Glomerular visceral epithelial cell (primary cell): ENCODE data around the gene NPM1.
A peak's percentile ranks its signal among the peaks of the same experiment; 100 is the strongest.
"Not testable (repeated sequence)": the region's sequence is repeated elsewhere in the genome, so short reads cannot be mapped to it uniquely, and the experiment has no call there.

Experiments
- DNase-seq: peaks from one replicate; pipeline ENCODE4 v3.0.0-alpha.2; 2016; ENCODE audit errors: extremely low spot score

Gene NPM1, protein sequence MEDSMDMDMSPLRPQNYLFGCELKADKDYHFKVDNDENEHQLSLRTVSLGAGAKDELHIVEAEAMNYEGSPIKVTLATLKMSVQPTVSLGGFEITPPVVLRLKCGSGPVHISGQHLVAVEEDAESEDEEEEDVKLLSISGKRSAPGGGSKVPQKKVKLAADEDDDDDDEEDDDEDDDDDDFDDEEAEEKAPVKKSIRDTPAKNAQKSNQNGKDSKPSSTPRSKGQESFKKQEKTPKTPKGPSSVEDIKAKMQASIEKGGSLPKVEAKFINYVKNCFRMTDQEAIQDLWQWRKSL

GRCh38 chr5:171387345-171387969, at the start of gene NPM1:
Gene NPM1 (plus strand): TSS chr5:171387849. CDS start chr5:171387949, 100 bp downstream.
- DNase-seq: peak; percentile 100

- DNase-seq: no peak
Measured at GRCh38 chr5:171340042-171340441, 47.6 kb upstream of the NPM1 start.

DNA sequence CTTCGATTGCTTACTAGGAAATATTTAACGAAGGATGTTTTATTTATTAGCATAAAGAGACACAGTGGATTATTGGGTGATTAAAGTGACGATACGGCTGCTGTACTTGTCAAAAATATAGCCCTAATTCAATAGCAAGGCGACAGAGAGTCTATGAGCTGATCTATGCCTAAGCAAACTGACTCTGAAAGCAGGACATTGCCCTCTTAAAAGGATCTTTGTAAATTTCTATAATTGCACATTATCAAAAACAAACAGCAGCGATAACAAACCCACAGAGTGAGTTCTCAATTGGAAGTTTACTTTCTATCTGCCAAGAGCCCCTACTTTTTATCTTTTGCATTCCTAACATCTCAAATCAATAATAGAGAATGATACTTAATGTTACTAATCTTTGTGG, 47.2 kb upstream of the NPM1 start:
- no peak for DNase-seq

DNA sequence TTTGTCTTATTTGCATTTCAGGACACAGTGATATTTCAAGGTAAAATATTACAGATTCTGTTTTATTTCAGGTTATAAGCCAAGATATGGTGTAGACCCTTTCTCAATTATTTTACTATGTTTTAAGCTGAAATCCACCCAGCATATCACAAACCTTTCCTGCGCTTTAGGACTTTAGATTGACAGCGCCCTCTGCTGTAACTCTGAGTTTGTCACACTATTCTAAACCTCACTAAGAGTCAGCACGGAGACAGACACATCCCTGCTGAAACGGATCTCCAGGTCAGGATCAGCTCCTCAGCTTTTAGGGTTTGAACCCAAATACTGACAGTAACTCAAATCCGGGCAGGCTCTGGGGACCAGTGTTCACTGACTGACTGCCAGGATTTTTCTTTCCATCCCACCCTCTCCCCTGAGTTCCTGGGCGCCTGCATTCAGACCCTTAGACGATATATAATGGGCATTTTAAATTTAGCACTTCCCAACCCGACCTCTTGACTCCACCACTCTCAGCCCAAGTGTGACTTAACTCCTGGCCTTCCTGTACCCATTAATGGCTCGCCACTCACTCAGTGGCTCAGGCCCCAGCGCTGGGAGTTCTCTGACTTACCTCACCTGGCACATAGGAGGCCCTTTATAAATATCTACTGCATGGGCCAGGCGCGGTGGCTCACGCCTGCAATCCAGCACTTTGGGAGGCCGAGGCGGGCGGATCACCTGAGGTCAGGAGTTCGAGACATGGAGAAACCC, 45.1 kb upstream of the NPM1 start:
- peak; percentile 68 for DNase-seq

DNA sequence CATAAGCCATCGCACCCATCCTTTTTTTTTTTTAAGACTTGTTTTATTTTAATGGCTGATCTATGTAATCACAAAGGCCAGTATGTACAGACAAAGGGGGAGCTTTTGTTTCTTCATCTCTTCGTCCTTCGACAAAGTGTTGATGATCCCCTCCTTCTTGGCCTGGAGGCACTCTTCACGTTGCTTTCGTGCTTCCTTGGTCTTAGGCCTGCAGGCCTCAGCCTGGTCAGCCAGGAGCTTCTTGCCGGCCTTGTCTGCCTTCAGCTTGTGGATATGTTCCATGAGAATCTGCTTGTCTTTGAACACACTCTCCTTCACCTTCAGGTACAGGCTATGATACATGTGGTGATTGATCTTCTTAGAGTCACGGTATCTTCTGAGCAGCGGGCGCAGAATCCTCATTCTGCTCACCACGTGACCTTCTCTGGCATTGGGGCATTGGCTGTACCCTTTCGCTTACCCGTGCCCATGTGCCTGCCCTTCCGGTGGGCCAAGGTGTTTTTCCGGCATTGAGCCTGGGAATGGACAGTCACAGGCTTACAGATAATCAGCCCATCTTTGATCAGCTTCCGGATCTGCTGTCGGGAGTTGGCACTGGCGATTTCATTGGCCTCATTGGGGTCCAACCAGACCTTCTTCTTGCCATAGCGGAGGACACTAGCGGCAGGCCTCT, 42.6 kb upstream of the NPM1 start:
- no peak for DNase-seq

GRCh38 chr5:171351536-171352073, 36.0 kb upstream of the NPM1 start:
- DNase-seq: no peak

DNA sequence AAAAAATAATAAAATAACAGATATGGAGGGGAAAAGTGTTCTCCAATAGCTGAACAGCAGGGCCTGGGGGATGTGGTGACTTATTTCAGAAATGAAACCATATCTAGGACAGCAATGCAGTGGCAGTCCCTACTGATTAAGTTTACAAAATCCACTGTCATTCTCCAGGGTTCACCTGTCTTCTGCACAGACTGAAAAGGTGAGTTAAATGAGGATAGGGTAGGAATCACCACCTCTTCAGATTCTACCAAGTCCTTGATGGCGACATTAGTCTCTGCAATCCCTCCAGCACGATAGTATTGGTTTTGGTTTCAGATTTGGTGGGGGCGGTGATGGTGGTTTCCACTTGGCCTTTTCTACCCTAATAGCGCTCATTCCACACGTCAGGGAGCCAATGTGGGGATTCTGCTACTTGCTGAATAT, 32.3 kb upstream of the NPM1 start:
- DNase-seq: no peak

DNA sequence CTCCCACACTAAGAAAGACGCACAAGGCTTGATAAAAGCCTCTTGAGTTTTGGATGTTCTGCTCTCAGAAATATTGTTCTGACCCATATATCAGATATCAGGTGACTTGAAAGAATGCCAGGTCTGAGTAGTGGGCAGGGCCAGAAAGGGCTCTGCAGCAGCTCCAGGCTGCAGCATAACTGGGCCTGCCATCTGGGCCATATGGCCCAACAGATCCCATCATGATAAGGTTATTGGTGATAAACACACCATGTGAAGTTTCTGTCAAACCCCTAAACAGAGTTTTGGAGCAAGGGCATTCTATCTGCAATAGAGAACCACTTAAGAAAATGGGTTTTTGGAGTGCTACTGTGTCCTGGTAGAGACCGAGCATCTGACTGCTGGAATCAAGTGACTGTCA, 29.8 kb upstream of the NPM1 start:
- no peak for DNase-seq

- DNase-seq: not testable (repeated sequence)
Measured at GRCh38 chr5:171361151-171361550, 26.5 kb upstream of the NPM1 start.

GRCh38 chr5:171363249-171363648, 24.4 kb upstream of the NPM1 start:
- not testable (repeated sequence) for DNase-seq

GRCh38 chr5:171363846-171364245, 23.8 kb upstream of the NPM1 start:
- no peak for DNase-seq

DNA sequence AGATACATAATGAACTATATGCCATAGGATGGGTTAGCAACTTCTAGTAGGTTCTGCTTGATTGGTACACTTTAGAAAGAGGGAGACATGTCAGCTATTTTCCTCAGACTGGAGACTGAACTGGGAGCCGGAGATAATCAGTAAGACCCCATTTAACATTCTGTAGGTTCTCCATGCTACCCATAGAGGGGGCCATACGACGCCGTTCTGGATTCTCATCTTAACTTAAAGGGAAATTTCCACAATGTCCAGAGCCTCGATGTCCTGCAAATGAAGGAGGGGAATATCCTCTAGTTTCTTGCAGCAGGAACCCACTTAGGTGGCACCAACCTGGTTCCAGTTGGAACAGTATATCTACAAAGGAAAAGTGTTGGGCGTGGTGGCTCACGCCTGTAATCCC, 22.3 kb upstream of the NPM1 start:
- peak; percentile 23 for DNase-seq

GRCh38 chr5:171366645-171367044, 21.0 kb upstream of the NPM1 start:
- no peak for DNase-seq

GRCh38 chr5:171367424-171368370, 20.0 kb upstream of the NPM1 start:
- DNase-seq: peak; percentile 96

DNA sequence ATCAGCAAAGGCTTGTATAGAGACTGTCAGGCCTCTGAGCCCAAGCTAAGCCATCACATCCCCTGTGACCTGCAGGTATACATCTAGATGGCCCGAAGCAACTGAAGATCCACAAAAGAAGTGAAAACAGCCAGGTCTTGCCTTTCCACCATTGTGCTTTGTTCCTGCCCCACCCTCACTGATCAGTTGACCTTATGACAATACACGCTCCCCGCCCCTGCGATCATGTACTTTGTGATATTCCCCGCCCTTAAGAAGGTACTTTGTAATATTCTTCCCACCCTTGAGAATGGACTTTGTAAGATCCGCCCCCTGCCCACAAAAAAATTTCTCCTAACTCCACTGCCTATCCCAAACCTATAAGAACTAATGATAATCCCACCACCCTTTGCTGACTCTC, 18.6 kb upstream of the NPM1 start:
- DNase-seq: no peak

- no peak for DNase-seq
Measured at GRCh38 chr5:171369898-171370297, 17.8 kb upstream of the NPM1 start.

- not testable (repeated sequence) for DNase-seq
Measured at GRCh38 chr5:171370881-171371280, 16.8 kb upstream of the NPM1 start.

- DNase-seq: no peak
Measured at GRCh38 chr5:171371326-171371725, 16.3 kb upstream of the NPM1 start.

GRCh38 chr5:171379961-171380360, 7.7 kb upstream of the NPM1 start:
- DNase-seq: no peak

GRCh38 chr5:171384416-171384815, 3.2 kb upstream of the NPM1 start:
- not testable (repeated sequence) for DNase-seq

GRCh38 chr5:171384999-171385398, 2.6 kb upstream of the NPM1 start:
- DNase-seq: peak; percentile 57
